Spleen (tissue), 7 donors: ENCODE data around the gene FBH1.

Experiments
- CTCF ChIP-seq, 11 experiments: fragments of 200-600 bp in 7 of 11; fragments of 450-650 bp in 4 of 11; sonication (generic) in 4 of 11; IDR thresholded peaks in 8 of 11; conservative IDR thresholded peaks in 3 of 11; 1 replicate in 7 of 11; 2 replicates in 4 of 11; pipeline versions ENCODE4 v1.4.0 to v1.8.0; 2016 to 2021; ENCODE audit warnings: antibody characterized with exemption in 11 of 11, inconsistent platforms in 4 of 11, mild to moderate bottlenecking in 1 of 11
- POLR2AphosphoS5 ChIP-seq, 3 donors: sonication (generic); formaldehyde crosslinking; IDR thresholded peaks; one replicate each; pipeline ENCODE4 v1.5.1; 2017; ENCODE audit warnings: antibody characterized with exemption in 3 of 3
- donor health status: DM: no; HTN: no; CAD: no; lungs with moderate emphysema.
- donor health status: DM: no; HTN: no; CAD: no.
- donor health status: DM: no; HTN: no; CAD: no.

- TF ChIP-seq CTCF (IDR thresholded peaks at IDR 0.05 in 8 of 11, conservative IDR thresholded peaks at IDR 0.05 in 3 of 11) = no peak
- no peak for TF ChIP-seq POLR2AphosphoS5 (IDR thresholded peaks at IDR 0.05)
Observed at GRCh38 chr10:5885619-5886018, 4.4 kb upstream of the FBH1 start.
